ENCODE measurements around the gene PSG2.
"Not testable (repeated sequence)": the region's sequence is repeated elsewhere in the genome, so short reads cannot be mapped to it uniquely, and the experiment has no call there.

Gene PSG2

GRCh38 chr19:43062418-43062817 is 20.1 kb downstream of the PSG2 start:
- not testable (repeated sequence) for DNase-seq

DNA sequence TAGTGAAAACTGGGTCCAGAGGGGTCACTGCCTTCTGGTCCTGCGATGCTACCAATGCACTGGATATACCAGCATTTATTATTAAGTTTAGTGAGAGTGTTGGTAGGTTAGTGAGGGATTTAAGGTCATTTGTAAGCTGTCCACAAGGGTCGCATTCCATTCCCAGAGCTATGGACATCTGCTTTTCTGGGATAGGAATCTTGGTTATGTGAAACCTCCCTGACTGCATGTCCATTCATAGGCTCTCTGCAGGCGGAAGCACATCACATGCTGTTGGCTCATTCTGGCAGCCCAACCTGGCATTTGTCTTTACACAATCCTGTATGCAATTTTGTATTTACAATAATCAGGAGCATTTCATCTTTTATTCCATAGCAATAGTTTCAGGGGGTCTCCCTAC is 21.2 kb downstream of the PSG2 start:
- DNase-seq: not testable (repeated sequence)

- not testable (repeated sequence) for DNase-seq
Observed at GRCh38 chr19:43060254-43060653, 22.2 kb downstream of the PSG2 start.

DNA sequence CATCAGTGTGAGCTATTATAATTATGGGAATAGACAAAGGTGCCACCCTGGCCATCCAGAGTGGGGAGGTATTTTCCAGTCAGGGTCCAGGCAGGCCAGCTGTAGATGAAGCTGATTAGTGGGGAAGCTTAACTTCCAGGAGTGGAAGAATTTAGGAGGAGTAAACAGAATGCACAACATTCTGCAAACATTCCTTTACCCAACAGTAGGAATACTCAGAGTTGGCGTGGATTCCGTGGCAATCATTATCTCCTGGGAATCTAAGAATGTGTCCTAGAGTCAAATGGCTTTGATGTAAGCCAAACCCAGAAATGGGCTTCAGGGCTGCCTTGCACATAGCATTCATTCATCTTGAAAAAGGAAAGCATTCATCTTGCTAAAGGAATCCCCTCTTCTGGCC is 23.0 kb downstream of the PSG2 start:
- not testable (repeated sequence) for DNase-seq

GRCh38 chr19:43058440-43058839 is 24.1 kb downstream of the PSG2 start:
- DNase-seq: not testable (repeated sequence)

GRCh38 chr19:43047966-43048365 is 34.5 kb downstream of the PSG2 start:
- DNase-seq: not testable (repeated sequence)

DNA sequence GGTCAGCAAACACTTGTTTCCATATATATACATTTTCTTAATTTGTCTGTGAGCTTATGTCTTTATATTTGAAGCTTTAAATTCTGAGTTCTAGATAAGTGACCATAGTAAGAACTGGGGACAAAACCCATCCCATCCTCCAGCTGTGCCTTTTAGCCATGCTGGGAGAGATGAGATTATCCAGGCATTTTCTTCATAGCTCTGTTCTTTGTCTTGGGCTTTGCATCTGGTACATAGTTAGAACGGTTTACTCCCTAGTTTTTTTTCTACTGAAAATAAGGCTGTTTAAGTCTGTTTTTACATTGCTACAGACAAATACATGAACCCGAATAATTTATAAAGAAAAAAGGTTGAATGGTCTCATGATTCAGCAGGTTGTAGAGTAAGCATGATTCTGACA is 35.9 kb downstream of the PSG2 start:
- not testable (repeated sequence) for DNase-seq

DNA sequence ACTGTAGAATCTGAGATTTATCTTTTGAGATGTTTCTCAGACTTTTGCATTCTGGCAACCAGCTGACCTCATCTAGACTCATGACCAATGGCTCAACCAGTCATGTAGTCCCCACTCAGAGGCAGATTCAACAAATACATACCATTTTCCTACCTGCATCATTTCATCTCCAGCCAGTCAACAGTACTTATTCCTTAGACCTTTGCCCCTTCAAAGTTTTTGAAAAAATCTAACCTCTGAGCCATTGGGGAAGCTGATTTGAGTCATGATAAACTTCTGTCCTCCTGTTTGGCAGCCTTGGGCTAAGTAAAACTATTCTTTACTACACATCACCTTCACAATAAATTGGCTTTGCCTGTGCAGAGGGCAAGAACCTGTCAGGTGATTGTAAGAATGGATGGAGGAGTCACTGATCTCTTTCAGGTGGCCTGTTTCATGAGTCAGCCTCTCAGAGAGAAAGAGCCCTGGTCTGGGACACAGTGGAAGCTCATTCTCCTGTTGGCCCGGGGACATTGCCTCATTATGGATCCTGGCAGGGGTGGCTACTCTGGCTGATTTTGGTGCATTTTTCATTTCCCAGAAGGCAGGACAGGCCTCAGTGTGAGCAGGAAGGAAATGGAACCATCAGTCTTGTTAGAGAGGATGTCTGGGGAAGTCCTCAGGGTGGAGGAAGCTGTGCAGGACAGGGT is 38.9 kb downstream of the PSG2 start:
- DNase-seq: not testable (repeated sequence)

- DNase-seq: not testable (repeated sequence)
Observed at GRCh38 chr19:43031645-43032044, 50.9 kb downstream of the PSG2 start.

DNA sequence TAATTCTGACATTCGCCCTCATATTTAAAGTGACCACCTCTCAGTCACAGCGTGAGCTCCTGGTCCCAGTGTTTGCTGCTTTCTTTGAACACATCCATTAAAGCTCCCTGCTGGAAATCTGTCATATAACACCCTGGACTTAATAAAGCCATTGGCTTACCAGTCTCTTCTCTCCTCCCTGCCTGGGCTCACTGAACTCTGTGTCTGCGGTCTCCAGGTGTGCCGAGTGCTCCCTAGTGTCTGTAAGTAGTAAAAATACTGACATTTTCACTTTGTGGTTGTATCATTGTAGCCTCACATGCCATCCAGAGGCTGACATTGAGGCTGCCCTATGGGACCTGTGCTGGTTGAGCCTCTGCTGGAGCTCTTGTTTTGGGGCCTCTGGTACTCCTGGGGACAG is 53.6 kb downstream of the PSG2 start:
- DNase-seq: no peak

GRCh38 chr19:43027985-43028384 is 54.5 kb downstream of the PSG2 start:
- DNase-seq: not testable (repeated sequence)

DNA sequence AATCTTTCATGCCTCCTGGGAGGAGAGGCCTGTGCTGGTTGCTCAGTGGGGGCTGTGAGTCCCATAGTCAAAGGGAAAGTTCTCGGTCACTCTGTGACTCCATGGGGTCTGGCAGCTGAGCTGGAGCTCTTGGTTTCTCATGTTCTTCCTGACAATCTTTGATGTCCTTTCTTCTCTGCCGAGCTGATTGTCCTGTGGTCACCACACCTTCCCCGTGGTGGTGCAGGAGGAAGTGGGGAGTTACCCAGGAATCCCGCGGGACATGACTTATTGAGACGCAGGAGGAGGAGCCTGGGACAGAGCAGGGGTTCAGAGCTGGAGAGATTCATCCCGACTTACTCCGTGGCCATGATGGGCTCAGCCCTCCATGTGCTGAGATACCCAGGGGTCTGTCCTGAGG is 55.4 kb downstream of the PSG2 start:
- DNase-seq: not testable (repeated sequence)

GRCh38 chr19:43026369-43026768 is 56.1 kb downstream of the PSG2 start, which contains the start of gene PSG11:
Gene PSG11 (minus strand): TSS chr19:43026469. CDS start chr19:43026372, 97 bp downstream.
- not testable (repeated sequence) for DNase-seq

- not testable (repeated sequence) for DNase-seq
Observed at GRCh38 chr19:43022098-43022497, 60.4 kb downstream of the PSG2 start.

DNA sequence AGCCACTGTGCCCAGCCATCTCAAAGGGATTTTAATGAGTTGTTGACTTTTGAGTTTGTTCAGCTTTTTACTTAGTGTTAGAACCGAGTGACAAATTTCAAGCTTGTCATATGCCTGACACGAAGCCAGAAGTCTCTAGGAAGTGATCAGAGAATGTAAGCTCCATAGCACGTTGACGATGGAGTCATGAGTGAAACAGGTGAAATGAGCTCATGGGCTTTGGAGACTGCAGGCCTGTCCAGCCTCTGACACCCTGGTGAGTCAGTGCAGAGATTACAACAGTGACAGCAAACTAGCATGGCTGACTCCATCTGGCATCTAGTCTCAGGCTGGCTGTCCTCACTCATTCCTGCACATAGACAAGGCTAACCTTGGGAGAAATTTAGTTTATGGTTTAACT is 60.9 kb downstream of the PSG2 start:
- DNase-seq: not testable (repeated sequence)

DNA sequence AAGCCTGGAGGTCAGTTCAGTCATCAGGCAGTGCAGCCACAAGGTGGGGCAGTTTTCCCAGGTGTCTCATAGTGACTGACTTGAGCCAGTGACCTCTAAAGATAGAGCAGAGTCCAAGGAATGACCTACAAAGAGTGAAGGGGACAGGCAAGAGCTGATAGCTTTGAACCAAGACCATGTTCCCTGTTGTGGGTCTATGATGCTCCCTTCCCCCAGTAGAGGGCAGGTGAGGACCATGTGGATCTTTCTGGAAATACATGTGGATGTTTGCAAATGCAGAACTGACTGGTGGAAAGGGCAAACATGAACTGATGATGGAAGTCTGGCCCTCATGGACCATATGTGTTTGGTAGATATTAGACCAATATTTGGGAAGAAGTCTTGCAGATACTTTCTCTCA is 62.9 kb downstream of the PSG2 start:
- not testable (repeated sequence) for DNase-seq

Data from NCI-H187 (cell line).